GM19351 (cell line): ENCODE data around the gene USP13.

Experiments
- ATAC-seq: cut with Tn5 transposase; IDR thresholded peaks from one replicate; pipeline ENCODE4 v1.9.1; 2021; ENCODE audit warnings: mild to moderate bottlenecking, moderate library complexity; ENCODE audit not compliant: unreplicated experiment

The USP13 gene

DNA sequence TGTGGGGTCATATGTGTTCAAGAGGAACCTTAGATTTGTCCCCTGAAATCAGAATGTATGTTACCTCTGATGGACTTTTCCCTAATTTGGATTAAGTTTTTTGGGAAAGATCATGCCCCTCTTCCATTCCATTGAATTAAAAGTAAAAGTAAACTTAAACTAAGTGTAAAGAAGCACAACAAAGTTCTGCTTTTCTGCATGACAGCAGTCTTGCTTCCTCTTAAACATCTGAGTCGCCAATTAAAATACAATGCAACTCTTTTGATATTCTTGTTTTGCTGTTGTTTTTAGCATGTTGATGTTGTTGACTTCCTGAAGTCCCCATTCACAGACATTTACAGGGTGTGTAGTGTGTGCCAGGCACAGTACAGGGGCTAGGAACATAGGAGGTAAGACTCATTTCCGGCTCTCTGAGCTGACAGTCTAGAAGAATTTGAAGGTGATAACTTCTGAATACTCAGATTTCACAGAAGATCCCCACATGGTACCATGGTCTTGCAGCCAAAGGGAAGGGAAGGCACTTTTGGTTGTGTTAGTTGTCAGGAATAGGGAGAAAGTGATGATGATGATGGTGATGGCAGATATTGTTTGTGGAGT lies 45.0 kb downstream of the USP13 start:
- no peak for ATAC-seq

DNA sequence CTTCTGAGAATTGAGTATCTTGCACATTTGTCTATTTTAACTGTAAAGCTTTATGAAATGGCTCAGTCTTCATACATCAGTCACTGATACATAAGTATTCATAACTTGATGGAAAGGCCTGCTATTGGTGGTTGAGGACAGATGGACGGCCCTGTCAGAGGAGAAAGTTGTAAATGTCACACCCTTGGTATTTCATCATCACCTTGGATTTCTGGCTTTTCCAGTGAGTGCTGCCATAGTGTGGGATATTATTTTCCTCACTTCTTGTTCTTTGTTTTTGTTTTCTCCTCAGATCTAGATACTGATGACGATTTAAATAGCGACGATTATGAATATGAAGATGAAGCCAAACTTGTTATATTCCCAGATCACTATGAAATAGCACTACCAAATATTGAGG lies 47.9 kb downstream of the USP13 start:
- ATAC-seq: no peak

DNA sequence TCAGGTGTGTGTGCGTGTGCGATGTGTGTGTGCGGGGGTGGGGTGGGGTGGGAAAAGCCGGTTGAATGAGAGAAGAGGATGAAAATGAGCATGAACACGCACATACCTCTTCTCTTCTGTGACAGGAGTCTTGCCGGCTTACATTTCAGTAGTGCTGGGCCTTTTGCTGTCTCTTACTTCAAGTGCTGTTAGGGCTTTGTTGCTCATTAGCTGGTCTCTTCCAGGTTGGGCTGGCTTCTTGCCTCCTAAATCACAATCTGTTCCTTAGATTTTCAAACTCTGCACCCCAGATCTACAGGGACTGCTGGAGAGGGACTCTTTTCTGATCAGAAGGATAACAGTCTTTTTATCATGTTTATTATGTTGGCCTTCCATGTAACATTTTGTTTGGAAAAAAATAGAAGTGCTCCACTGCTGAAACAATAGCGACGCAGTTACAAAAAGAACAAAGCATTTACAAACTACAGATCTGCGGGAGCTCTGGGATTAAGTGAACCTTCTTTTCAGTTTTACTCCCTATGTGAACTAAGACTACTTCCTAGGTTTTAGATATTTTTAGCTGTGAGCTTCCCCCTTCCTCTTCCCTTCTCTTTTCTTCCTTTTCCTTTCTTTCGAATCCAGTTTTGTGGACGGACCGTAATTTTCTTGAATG lies 48.5 kb downstream of the USP13 start:
- no peak for ATAC-seq

DNA sequence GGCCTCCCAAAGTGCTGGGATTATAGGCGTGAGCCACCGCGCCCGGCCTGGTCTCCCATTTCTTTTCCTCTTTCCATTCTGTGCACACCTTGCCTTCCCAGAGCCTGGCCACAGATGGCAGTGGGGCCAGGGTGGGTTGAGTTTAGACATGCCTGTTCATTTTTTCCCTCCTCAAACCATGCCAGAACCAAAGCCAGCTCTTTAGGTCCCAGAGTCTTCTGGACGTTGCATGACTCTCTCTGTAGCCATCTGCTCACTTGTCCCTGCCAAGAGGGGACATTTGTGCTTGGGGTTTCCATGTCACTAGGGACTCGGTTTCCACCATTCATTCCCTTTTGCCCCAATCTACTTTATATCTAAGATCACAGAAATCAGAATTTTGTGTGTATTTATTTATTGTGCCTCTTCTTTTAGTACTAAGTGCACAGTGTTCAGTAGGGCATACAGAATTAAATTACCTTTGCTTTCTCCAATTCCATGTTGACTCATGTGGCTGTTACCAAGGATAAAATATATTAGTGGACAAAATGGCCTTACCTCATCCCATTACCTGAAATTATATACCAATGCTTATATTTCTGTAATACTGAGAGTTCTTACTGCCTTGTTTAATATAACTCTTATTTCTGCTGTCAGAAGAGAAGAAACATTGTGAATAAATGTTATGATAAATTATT lies 49.6 kb downstream of the USP13 start:
- ATAC-seq: no peak

DNA sequence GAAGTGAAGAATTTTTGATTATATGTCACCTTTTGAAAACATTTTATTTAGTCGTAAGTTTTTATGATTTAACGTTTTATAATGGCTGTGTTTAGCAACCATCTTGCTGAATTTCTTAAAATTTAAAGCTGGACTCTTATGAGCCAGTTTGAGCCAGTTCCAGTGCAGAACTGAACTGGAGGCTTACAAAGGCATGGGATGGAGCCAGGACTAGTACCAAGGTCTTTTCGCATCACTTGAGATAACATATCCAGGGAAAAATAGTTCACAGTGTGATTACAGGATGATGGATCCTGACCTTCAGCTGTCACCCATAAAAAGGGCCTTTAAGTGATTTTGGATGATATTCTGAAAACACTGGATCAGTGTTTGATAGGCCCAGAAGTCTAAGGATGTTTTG lies 51.0 kb downstream of the USP13 start:
- no peak for ATAC-seq

DNA sequence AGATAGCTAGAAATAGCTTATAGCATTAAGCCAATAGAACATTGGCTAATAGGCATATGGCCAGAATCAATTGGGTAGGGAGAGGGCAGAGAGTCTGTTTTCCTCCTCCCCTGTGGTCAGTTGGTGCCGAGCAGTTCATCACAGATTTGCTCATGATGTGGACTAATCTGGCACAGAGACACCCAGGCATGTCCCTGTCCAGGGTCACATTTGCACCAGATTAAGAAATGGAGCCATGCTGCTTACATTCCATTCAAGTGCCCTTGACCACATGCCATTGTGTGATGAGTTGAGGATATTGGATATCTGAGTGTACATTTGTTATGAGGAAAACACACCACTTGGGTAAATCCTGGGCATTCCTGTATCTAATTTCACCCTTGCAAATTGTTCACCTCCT lies 53.4 kb downstream of the USP13 start:
- no peak for ATAC-seq

DNA sequence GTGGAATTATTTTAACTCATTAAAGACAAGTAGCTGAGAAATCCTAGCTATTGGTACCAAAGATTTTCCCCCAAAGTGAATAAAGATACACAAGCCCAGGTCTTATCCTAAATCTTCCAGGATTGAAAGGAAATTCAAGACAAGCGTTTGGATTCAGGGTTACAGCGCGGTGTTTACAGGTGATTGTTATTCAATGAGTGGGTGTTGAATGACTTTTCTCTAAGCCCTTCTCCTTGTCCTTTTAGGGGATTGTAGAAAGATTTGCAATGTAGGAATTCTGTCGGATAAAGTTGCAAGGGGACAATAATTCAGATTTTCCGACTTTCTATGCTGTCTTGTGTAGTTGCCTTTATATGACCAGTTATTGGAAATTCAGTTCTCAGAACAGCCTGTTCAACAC lies 57.2 kb downstream of the USP13 start:
- no peak for ATAC-seq

DNA sequence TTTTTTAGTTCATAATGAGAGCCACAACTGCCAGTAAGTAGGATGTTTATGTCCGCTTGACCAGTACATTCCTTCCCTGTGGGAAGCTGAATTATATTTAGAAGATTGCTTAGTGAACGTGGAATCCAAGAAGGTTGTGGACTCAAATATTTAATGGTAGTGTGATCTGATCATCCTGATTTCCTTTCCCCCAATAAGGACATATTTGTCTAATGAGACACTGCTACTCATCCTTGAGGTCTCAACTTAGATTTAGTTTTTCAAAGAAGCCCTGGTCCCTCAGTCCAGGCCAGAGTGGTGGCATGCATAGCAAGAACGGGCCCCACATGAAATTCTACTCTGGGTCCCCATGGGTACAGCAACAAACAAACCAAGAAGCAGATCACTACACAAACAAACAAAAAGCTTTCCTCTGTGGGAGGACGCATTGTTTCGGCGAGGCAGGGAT lies 60.8 kb downstream of the USP13 start:
- no peak for ATAC-seq

DNA sequence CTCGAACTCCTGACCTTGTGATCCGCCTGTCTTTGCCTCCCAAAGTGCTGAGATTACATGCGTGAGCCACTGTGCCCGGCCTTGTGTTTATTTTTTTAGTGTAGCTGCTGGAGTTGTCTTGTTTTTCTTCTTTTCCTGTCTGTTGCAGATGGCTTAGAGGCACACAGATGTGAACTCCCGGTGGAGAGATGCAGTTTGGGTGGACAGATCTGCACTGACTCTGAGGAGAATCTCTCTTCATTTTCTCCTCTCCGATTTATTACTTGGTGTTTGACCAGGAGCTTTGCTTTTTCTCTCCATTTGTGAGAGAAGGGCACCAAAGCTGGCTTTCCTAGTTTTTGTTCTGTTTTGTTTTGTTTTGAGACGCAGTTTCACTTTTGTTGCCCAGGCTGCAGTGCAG lies 62.7 kb downstream of the USP13 start:
- ATAC-seq: no peak

DNA sequence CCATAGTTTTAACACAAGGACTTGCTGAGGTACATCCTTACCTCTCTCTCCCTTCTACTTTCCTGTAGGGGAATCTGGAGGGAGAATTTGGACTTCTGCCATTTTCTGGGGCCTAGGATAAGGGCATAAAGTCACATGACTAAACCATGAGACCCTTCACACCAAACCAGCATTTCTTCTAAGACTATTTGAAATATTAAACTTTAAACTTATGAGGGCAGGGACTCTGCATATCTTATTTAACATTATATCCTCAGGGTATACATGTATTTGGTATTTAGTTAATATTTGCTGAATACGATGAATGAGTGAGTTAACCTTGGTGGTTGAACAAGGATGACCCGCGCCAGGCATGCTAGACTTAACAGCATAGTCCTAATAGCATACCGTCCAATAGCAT lies 63.4 kb downstream of the USP13 start:
- no peak for ATAC-seq

DNA sequence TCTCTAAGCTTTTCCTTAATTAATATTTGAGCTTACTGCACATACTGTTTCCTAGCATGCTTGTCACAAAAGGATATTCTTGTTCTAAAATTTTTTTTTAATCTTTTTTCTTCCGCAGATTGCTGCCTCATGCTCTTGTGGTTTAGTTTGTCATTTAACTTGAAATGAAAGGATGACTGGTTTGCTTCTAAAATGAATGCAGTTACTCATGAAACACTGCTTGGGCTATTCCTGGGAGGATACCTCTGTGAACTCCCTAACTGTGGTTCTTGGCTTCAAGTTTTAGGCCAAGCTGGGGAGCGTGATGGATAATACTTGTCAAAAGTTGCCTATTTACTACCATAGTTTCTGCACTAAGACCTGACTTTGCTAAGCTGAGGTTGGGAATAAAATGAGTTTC lies 64.0 kb downstream of the USP13 start:
- ATAC-seq: no peak

DNA sequence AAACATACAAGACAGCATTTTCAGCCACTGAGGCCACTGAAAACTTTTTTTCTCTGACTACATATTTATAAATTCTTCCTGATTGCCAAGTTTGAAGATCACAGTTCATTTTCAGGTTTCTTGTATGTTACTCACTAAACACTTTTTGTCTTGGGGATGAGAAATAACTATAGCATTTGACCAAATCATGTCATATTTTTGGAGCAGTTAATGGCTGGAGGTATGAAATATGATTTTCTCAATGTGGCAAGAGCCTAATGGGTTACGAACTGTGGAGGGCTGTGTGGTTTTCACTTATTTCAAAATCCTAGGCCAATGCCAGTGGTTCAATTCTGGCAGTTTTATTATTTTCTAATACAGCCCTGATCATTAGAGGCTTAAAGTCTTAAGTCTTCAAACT lies 64.4 kb downstream of the USP13 start:
- ATAC-seq: no peak

DNA sequence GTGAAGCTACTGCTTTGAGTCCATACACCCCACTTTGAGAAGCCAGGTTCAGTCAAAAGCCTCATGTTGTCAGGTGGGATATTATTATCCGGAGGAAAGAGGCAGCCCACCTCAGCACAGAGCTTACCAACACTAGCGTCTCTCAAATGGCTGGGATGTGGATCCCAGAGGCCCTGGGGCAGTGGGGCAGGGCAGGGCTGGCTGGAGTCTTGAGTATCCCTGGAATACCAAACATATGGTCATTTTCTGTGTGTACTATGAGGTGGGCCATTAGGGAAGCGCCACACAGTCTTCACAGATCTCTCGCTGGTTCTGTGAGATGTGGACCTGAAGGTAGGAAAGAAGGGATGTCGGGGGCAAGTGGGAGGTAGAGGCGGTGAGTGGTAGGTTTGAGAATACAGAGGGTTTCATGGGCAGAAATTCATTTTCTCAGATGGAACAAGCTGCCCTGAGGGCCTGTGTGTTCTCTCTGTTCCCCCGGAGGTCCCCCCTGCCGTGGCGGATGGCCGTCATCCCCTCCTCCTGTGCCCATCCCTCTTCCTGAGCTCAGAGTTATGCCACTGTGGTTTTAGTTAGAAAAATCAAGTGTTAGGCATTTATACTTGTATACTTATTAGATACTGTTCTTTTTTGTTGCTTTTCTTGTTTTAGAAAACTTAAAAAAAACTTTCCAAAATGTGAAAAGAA lies 66.4 kb downstream of the USP13 start:
- no peak for ATAC-seq

DNA sequence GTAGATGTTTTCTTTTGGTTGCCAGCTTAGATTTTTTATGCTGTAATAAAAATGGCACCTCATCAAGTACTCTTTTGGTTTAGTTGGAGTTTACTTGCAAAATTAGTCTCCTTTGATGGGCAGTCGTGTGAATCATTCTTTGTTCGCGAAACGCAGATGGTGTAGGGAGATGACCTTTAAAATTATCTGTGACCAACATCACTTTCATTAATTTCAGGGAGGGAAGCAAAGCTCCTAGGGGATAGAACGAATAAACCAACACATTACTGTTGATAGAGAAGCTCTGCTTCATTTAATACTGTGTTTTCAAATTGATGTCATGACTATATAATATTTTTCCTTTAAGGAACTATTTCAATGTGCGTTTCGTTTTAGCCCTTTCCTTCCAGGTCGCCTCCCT lies 67.4 kb downstream of the USP13 start:
- ATAC-seq: no peak

DNA sequence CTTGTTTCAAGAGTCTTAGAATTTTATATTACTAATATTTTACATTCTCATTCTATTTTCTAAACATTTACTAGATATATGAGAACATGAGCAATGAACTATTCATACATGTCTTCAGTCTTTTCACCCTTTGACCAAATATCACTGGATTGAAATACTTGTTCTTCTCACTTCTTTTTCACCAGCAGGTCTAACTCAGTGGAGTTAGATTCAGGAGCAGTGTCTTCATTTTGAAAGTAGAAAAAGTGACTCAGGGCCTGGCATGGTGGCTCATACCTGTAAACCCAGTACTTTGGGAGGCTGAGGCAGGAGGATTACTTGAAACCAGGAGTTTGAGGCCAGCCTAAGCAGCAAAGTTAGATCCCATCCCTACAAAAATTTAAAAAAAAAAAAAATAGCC lies 70.8 kb downstream of the USP13 start:
- ATAC-seq: no peak

DNA sequence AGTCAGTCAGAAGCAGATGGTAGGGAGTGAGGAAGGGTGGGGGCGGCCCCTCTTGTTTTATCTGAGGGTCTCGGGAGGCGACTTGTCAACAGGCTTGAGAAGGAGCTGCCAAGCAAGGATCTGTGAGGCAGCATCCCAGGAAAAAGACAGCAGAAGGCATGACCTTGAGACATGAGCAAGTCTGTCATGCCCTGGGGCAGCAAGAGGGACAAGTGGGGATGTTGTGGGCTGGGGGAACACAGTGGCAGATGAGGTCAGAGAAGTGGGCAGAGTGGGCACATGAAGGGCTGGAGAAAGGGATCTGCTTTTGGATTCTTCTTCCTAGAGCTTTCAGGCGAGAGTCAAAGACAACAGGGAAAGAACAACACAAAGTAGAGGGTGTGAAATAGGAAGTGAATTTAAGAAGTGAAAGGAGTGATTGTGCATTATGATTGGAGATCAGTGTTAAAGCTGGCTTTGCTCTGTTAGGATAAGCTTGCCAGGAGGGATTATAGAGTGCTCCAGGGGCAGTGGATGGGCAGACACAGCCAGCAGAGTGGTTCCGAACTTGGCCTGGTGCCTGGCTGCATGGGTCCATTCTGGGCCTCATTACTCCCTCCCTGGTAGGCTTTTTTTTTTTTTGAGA lies 73.3 kb downstream of the USP13 start:
- ATAC-seq: peak; percentile 62

DNA sequence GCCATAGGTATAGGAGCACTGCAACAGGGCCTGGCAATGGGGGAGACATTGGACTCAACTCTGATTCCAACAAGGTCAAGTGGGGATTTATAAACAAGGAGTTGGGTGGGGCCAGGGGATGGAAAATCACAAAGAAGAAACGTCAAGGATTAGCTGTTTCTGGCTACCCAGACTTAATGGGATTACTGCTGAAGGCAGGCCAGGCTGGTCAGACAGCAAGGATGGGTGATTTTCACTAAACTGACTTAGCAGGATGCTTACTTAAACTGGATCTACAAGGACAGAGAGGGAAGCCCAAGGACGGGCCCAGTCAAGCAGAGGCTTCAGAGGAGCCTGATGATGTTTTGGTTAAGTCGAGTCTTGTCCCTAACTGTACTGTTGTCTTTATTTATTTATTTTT lies 76.2 kb downstream of the USP13 start:
- ATAC-seq: no peak

DNA sequence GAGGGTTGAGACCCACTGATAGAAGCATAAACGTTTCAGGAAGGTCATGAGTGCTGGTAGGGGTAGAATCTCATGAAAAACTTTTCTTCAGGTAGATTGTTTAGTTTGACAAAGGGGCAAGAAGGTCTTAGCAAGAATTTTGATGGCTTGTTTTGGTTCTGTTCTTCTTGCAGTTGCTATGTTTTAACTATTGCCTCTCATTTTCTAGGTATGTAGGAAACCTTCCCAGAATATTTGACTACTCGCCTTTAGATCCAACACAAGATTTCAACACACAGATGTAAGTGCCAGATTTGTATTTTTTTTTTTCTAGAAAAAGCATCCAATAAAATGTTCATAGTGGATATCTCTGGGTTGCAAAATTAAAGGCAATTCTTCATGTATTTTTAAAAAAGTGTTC lies 77.1 kb downstream of the USP13 start:
- no peak for ATAC-seq

DNA sequence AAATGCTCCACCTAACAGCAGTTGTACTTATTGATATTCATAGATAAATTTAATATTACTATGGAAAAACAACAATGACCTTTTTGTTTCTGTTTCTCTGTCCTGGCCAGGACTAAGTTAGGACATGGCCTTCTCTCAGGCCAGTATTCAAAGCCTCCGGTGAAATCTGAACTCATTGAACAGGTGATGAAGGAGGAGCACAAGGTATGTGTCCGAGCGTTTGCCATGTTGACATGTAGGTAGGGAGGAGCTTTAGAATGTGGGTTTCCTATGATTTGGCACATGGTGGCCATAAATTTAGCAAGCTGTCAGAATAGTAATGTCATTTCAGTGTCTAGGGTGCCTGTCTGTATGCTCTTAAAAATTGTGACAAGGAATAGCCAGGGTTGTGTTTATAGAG lies 77.7 kb downstream of the USP13 start:
- ATAC-seq: no peak

DNA sequence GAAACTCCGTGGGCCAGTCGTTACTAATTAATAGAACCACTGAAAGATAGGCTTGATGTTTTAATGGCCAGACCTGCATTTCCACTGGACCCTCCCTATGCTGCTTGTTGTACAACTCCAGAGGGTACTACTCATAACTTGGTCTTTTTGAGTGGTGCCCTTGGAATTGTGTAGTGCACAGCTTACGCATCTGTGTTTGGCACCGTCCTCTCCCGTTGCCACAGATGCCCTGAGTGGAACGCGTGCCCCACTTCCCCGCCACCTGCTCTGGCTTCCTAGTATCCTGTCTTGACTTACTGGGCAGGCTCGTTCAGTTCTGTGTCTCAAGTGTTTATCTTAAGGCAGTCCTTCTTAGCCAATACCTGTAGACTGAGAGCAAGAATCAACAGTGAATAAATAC lies 78.7 kb downstream of the USP13 start:
- no peak for ATAC-seq

DNA sequence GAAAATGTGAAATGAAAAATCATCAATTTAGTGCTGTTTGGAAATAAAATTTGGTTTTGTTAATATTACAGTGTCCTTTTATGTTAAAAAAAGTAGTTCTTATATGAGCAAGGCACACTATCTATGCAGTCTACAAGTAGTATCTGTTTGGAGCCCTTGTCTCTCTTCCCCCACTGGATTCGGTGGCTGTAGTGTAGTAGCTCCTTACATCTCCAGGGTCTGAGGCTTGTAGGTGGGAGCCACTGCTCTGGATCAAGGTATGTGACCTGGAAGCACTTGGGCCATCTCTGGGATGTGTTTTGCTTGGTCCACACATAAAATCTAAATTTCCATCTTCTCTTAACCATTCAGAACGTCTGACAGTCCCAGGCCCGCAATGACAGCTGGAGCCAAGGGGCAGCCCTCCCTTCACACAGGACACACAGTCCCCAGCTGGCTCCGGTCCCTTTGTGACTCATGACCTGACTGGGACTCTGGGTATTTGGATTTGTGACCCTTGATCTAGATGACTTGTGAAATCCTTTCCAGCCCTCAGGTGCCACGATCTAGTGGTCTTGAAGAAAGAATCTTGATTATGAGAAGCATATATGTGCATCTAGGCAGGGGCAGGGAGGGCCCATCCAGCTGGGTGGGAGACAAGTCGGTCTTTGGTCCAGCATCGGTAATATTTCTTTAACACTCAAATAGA lies 80.0 kb downstream of the USP13 start:
- no peak for ATAC-seq
